Stimulated activated CD8-positive, alpha-beta memory T cell treated with anti-CD3 and anti-CD28 coated beads, Interleukin-12 subunit alpha, Interleukin-12 subunit beta, amount 100 ng/mL, for 24 hours (primary cell): ENCODE results near the gene WDR90.

Source experiments
- DNase-seq: peaks from one replicate; pipeline ENCODE4 v3.0.0-alpha.2; 2020; ENCODE audit errors: extremely low read depth

WDR90 gene

GRCh38 chr16:638836-639235, 10.3 kb upstream of the WDR90 start:
- no peak for DNase-seq

GRCh38 chr16:640614-641013, 8.6 kb upstream of the WDR90 start:
- no peak for DNase-seq

GRCh38 chr16:641326-642188, 7.6 kb upstream of the WDR90 start, which contains the start of gene MCRIP2:
TSS of gene MCRIP2 (plus strand) at chr16:641828. CDS start at chr16:641992, 164 bp downstream.
- DNase-seq = peak; percentile 52

- DNase-seq = no peak
These were observed 6.7 kb upstream of the WDR90 start for GRCh38 chr16:642189-643049.

- no peak for DNase-seq
These were observed 6.2 kb upstream of the WDR90 start for GRCh38 chr16:643050-643368.

- no peak for DNase-seq
These were observed 4.6 kb upstream of the WDR90 start for GRCh38 chr16:644556-644955.

GRCh38 chr16:645852-646678, 3.1 kb upstream of the WDR90 start:
- DNase-seq = no peak

- no peak for DNase-seq
These were observed 2.4 kb upstream of the WDR90 start for GRCh38 chr16:646679-647172.

GRCh38 chr16:647173-647902, 1.8 kb upstream of the WDR90 start:
- DNase-seq = no peak

- DNase-seq = no peak
These were observed 939 bp upstream of the WDR90 start for GRCh38 chr16:648071-648780.

- no peak for DNase-seq
These were observed 466 bp downstream of the WDR90 start for GRCh38 chr16:649631-650030.

GRCh38 chr16:651844-652243, 2.7 kb downstream of the WDR90 start:
- DNase-seq = no peak

- DNase-seq = no peak
These were observed 3.5 kb downstream of the WDR90 start for GRCh38 chr16:652454-653305.

- DNase-seq = no peak
These were observed 4.9 kb downstream of the WDR90 start for GRCh38 chr16:654034-654433.

- DNase-seq = no peak
These were observed 8.3 kb downstream of the WDR90 start for GRCh38 chr16:657487-657886.

GRCh38 chr16:658679-659571, 9.8 kb downstream of the WDR90 start:
- DNase-seq = no peak

GRCh38 chr16:659618-660017, 10.5 kb downstream of the WDR90 start:
- DNase-seq = no peak

- DNase-seq = no peak
These were observed 10.9 kb downstream of the WDR90 start for GRCh38 chr16:660132-660458.
